MCF 10A (cell line): ENCODE results near the gene PHACTR1. TPM values are rescaled to one million over a fixed set of nuclear protein-coding genes. Genes with fewer than 3 reads are reported as not detected.

Experiments
- BruUV-seq: library from RNA; stranded (reverse); fragments of 400-500 nt; replicated peaks from 2 replicates; lab custom pipeline; 2021; lab: Mats Ljungman, UMichigan
- CTCF ChIA-PET: fragments of 300-600 bp; sonication (Branson Sonifier 250); formaldehyde crosslinking; extraction: SDS; loops from one replicate; lab custom pipeline; 2021; ENCODE audit warnings: antibody characterized with exemption, inconsistent platforms; lab: Yijun Ruan, JAX
- POLR2A ChIA-PET: fragments of 300-600, 350-650 bp; sonication (Branson Sonifier 250); formaldehyde crosslinking; extraction: SDS; loops from one replicate; lab custom pipeline; 2020; ENCODE audit warnings: antibody characterized with exemption, inconsistent platforms; lab: Yijun Ruan, JAX
- DNase-seq: peaks from one replicate; pipeline ENCODE4 v3.0.0-alpha.2; 2018; ENCODE audit not compliant: unreplicated experiment
- H3K27ac Mint-ChIP-seq: one replicate; pipeline ENCODE4 v1.8.0; 2022; ENCODE audit warnings: mild to moderate bottlenecking, low read depth, mixed read lengths; ENCODE audit not compliant: unreplicated experiment
- H3K27me3 Mint-ChIP-seq: one replicate; pipeline ENCODE4 v1.8.0; 2022; ENCODE audit warnings: mixed read lengths; ENCODE audit not compliant: insufficient read depth, unreplicated experiment
- H3K36me3 Mint-ChIP-seq: one replicate; pipeline ENCODE4 v1.8.0; 2022; ENCODE audit warnings: mild to moderate bottlenecking, moderate library complexity, mixed read lengths; ENCODE audit not compliant: insufficient read depth, unreplicated experiment
- H3K4me1 Mint-ChIP-seq: one replicate; pipeline ENCODE4 v1.8.0; 2022; ENCODE audit warnings: mixed read lengths; ENCODE audit not compliant: insufficient read depth, unreplicated experiment
- H3K4me3 Mint-ChIP-seq: one replicate; pipeline ENCODE4 v1.8.0; 2022; ENCODE audit warnings: mild to moderate bottlenecking, moderate library complexity, mixed read lengths; ENCODE audit not compliant: unreplicated experiment
- H3K9me3 Mint-ChIP-seq: one replicate; pipeline ENCODE4 v1.8.0; 2022; ENCODE audit warnings: mixed read lengths; ENCODE audit not compliant: unreplicated experiment
- CTCF ChIP-seq: fragments of 200-600 bp; IDR thresholded peaks from one replicate; pipeline ENCODE4 v1.8.0; 2022; ENCODE audit warnings: antibody characterized with exemption, mild to moderate bottlenecking; ENCODE audit not compliant: unreplicated experiment
- intact Hi-C: fragments of 100-400 bp; cut with micrococcal nuclease; formaldehyde crosslinking; loops from 2 replicates; pipeline ENCODE4 v1.14.1; 2022
- total RNA-seq: library from RNA; stranded (reverse); gene quantifications from 2 replicates; pipeline ENCODE4 v1.2.3, GENCODE V29; 2022

PHACTR1 gene
- total RNA-seq, 1 experiment from 2014 or later, result not detected

- intact Hi-C loops, result no loop called here
- H3K4me1 Mint-ChIP-seq, result peaks cover 8% of the 10 kb centered on the region
- ChIA-PET CTCF (no interaction called here), POLR2A (no interaction called here)
- H3K36me3 Mint-ChIP-seq, result no peaks in the 10 kb centered on the region
- peaks cover 55% of the 10 kb centered on the region for H3K27me3 Mint-ChIP-seq
- DNase-seq, result no peak
- no peak for TF ChIP-seq CTCF
- no TSS peak for BruUV-seq
- H3K27ac Mint-ChIP-seq, result no peak overlapping the region
- H3K9me3 Mint-ChIP-seq, result no peaks in the 10 kb centered on the region
- no peak overlapping the region for H3K4me3 Mint-ChIP-seq
Observed at GRCh38 chr6:13164291-13164690, 447.7 kb downstream of the PHACTR1 start.

GRCh38 chr6:13165502-13166172 is 449.1 kb downstream of the PHACTR1 start:
- Mint-ChIP-seq H3K36me3 (no peaks in the 10 kb centered on the region), H3K4me3 (peak overlapping the region; percentile 4), H3K27ac (no peak overlapping the region), H3K9me3 (no peaks in the 10 kb centered on the region), H3K4me1 (peaks cover 8% of the 10 kb centered on the region), H3K27me3 (peaks cover 57% of the 10 kb centered on the region)
- ChIA-PET POLR2A (no interaction called here), CTCF (interaction anchor here (0.7 kb wide), 1 partner anchor 21 kb away, joined by 3 read pairs; no protein-coding TSS in a partner anchor)
- no TSS peak for BruUV-seq
- no peak for DNase-seq
- intact Hi-C loops, result no loop called here
- no peak for TF ChIP-seq CTCF

GRCh38 chr6:13166269-13166668 is 449.7 kb downstream of the PHACTR1 start:
- BruUV-seq, result no TSS peak
- H3K27me3 Mint-ChIP-seq, result peaks cover 53% of the 10 kb centered on the region
- POLR2A ChIA-PET, result no interaction called here
- TF ChIP-seq CTCF, result no peak
- peak overlapping the region; percentile 4 for H3K4me3 Mint-ChIP-seq
- no peaks in the 10 kb centered on the region for H3K36me3 Mint-ChIP-seq
- H3K4me1 Mint-ChIP-seq, result peaks cover 8% of the 10 kb centered on the region
- DNase-seq, result no peak
- CTCF ChIA-PET, result interaction anchor here (0.7 kb wide), 1 partner anchor 21 kb away, joined by 3 read pairs; no protein-coding TSS in a partner anchor
- H3K27ac Mint-ChIP-seq, result no peak overlapping the region
- intact Hi-C loops, result no loop called here
- no peaks in the 10 kb centered on the region for H3K9me3 Mint-ChIP-seq

- intact Hi-C loops, result no loop called here
- ChIA-PET CTCF (no interaction called here), POLR2A (interaction anchor here (0.6 to 1.7 kb wide), 2 partner anchors 22 to 209 kb away, joined by 3 read pairs; no protein-coding TSS in a partner anchor)
- BruUV-seq, result no TSS peak
- Mint-ChIP-seq H3K4me1 (peaks cover 8% of the 10 kb centered on the region), H3K9me3 (no peaks in the 10 kb centered on the region), H3K27ac (no peak overlapping the region), H3K27me3 (peaks cover 48% of the 10 kb centered on the region), H3K36me3 (no peaks in the 10 kb centered on the region), H3K4me3 (no peak overlapping the region)
- no peak for DNase-seq
- no peak for TF ChIP-seq CTCF
Observed at GRCh38 chr6:13166916-13167315, 450.3 kb downstream of the PHACTR1 start.
